D341Med (cell line): ENCODE measurements around the gene FMN1.

ENCODE experiments used
- DNase-seq: peaks from one replicate; pipeline ENCODE4 v3.0.0; 2012; ENCODE audit warnings: low spot score

The FMN1 gene

GRCh38 chr15:32766101-32766500 is 428.4 kb downstream of the FMN1 start:
- no peak for DNase-seq

- DNase-seq = no peak
These were observed 429.3 kb downstream of the FMN1 start for GRCh38 chr15:32765236-32765635.

- DNase-seq = no peak
These were observed 431.2 kb downstream of the FMN1 start for GRCh38 chr15:32763295-32763694.

GRCh38 chr15:32757426-32757825 is 437.1 kb downstream of the FMN1 start:
- no peak for DNase-seq

GRCh38 chr15:32750979-32751378 is 443.5 kb downstream of the FMN1 start:
- DNase-seq = no peak

- DNase-seq = no peak
These were observed 446.6 kb downstream of the FMN1 start for GRCh38 chr15:32747921-32748342.

- DNase-seq = no peak
These were observed 448.2 kb downstream of the FMN1 start for GRCh38 chr15:32746116-32746857.

- no peak for DNase-seq
These were observed 450.9 kb downstream of the FMN1 start for GRCh38 chr15:32743411-32744140.

- no peak for DNase-seq
These were observed 454.9 kb downstream of the FMN1 start for GRCh38 chr15:32739522-32740063.

GRCh38 chr15:32738666-32739065 is 455.8 kb downstream of the FMN1 start:
- no peak for DNase-seq

GRCh38 chr15:32737304-32737703 is 457.2 kb downstream of the FMN1 start:
- no peak for DNase-seq

GRCh38 chr15:32736701-32737061 is 457.8 kb downstream of the FMN1 start:
- DNase-seq = no peak

- DNase-seq = no peak
These were observed 458.4 kb downstream of the FMN1 start for GRCh38 chr15:32735989-32736700.

- no peak for DNase-seq
These were observed 461.2 kb downstream of the FMN1 start for GRCh38 chr15:32733281-32733680.

- no peak for DNase-seq
These were observed 461.8 kb downstream of the FMN1 start for GRCh38 chr15:32732574-32733157.

GRCh38 chr15:32730677-32731654 is 463.5 kb downstream of the FMN1 start:
- peak; percentile 30 for DNase-seq

GRCh38 chr15:32729700-32730395 is 464.7 kb downstream of the FMN1 start:
- no peak for DNase-seq

GRCh38 chr15:32723171-32723948 is 471.2 kb downstream of the FMN1 start:
- no peak for DNase-seq

- DNase-seq = no peak
These were observed 472.4 kb downstream of the FMN1 start for GRCh38 chr15:32722136-32722535.

- DNase-seq = no peak
These were observed 472.9 kb downstream of the FMN1 start for GRCh38 chr15:32721596-32721995.
